Tibial nerve (tissue), 4 donors: ENCODE measurements around the gene RBM25.

Source experiments
- CTCF ChIP-seq, 5 experiments: fragments of 200-600 bp in 3 of 5; fragments of 450-650 bp in 2 of 5; sonication (generic) in 3 of 5; IDR thresholded peaks; one replicate each; pipeline ENCODE4 v1.5.1; 2016 to 2019; ENCODE audit warnings: antibody characterized with exemption in 5 of 5, mild to moderate bottlenecking in 3 of 5, moderate library complexity in 2 of 5
- EP300 ChIP-seq, 2 donors: sonication (generic); formaldehyde crosslinking; IDR thresholded peaks; one replicate each; pipeline ENCODE4 v1.6.1; 2017; ENCODE audit warnings: antibody characterized with exemption in 2 of 2, mild to moderate bottlenecking in 1 of 2
- POLR2A ChIP-seq, 2 donors: fragments of 450-650 bp; IDR thresholded peaks; one replicate each; pipeline ENCODE4 v1.6.1; 2017; ENCODE audit warnings: antibody characterized with exemption in 2 of 2, mild to moderate bottlenecking in 2 of 2, moderate library complexity in 2 of 2

DNA sequence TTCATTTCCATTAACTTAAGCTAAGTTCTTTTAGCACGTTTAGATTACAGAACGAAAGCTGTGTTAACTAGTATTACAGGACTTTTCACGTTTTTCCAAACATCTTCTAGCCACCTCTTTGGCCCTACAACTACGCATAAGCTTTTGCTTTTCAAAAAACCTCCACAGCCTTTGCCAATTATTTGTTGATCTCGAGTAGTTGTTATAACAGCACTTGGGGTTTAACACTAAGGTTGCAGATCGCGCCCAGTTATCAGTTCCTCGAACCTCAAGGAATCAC lies 450 bp upstream of the RBM25 start:
- TF ChIP-seq CTCF (IDR thresholded peaks at IDR 0.05) (no peak), POLR2A (IDR thresholded peaks at IDR 0.05) (no peak), EP300 (IDR thresholded peaks at IDR 0.05) (no peak)
